Endothelial cell of umbilical vein (primary cell): ENCODE measurements around the gene USP34. TPM values are rescaled to one million over a fixed set of nuclear protein-coding genes. Genes with fewer than 3 reads are reported as not detected.
"Not testable (repeated sequence)": the region's sequence is repeated elsewhere in the genome, so short reads cannot be mapped to it uniquely, and the experiment has no call there.

Experiments
- BruUV-seq: library from RNA; stranded (reverse); fragments of 400-500 nt; replicated peaks from 2 replicates; lab custom pipeline; 2021; lab: Mats Ljungman, UMichigan
- CTCF ChIA-PET: fragments of 300-600, 350-600 bp; sonication (Branson Sonifier 250); formaldehyde crosslinking; loops from one replicate; lab custom pipeline; 2021; ENCODE audit warnings: antibody characterized with exemption, inconsistent platforms; lab: Charles Lee
- POLR2A ChIA-PET: fragments of 300-600, 350-600 bp; sonication (Branson Sonifier 250); formaldehyde crosslinking; loops from one replicate; lab custom pipeline; 2021; ENCODE audit warnings: antibody characterized with exemption, inconsistent platforms; lab: Charles Lee
- DNase-seq: peaks from one replicate; pipeline ENCODE4 v3.0.0-alpha.2; 2011; ENCODE audit warnings: low read depth, low spot score
- FAIRE-seq: peaks from 2 replicates; lab custom pipeline; 2011; peaks lifted over from hg19 to GRCh38; lab: Jason Lieb, UNC
- H2AFZ ChIP-seq: 2 replicates; pipeline ENCODE4 v1.6.0; 2012; ENCODE audit warnings: low read depth, low read length, control low read depth, inconsistent platforms
- H3K27ac ChIP-seq: 2 replicates; pipeline ENCODE4 v1.5.1; 2011; ENCODE audit warnings: low read depth, mild to moderate bottlenecking, control low read depth, low read length, moderate library complexity; ENCODE audit not compliant: insufficient read depth
- H3K27me3 ChIP-seq, 2 experiments: 2 replicates each; pipeline versions ENCODE4 v1.6.0 to v1.6.1; 2011; ENCODE audit warnings: low read length in 2 of 2, mixed read lengths in 1 of 2; ENCODE audit not compliant: control insufficient read depth in 2 of 2, insufficient read depth in 2 of 2
- H3K36me3 ChIP-seq, 2 experiments: 2 replicates in 1 of 2; 3 replicates in 1 of 2; pipeline ENCODE4 v1.5.1; 2011; ENCODE audit warnings: low read length in 2 of 2, mild to moderate bottlenecking in 1 of 2, moderate library complexity in 1 of 2; ENCODE audit not compliant: control insufficient read depth in 2 of 2, insufficient read depth in 2 of 2; ENCODE audit errors: extremely low read depth in 1 of 2
- H3K4me1 ChIP-seq: 3 replicates; pipeline ENCODE4 v1.5.1; 2011; ENCODE audit warnings: mild to moderate bottlenecking, low read length; ENCODE audit not compliant: control insufficient read depth, insufficient read depth; ENCODE audit errors: extremely low read depth
- H3K4me2 ChIP-seq: 2 replicates; pipeline ENCODE4 v1.6.1; 2011; ENCODE audit warnings: low read length, control low read depth, mixed read lengths; ENCODE audit not compliant: insufficient read depth
- H3K4me3 ChIP-seq, 3 experiments: fragments of 200-600 bp in 1 of 3; sonication (generic), shearing (Covaris generic) in 1 of 3; replicated peaks in 1 of 3; 2 replicates each; pipeline ENCODE4 v1.5.1; 2011 to 2016; ENCODE audit warnings: control low read depth in 3 of 3, low read length in 3 of 3, mild to moderate bottlenecking in 2 of 3, inconsistent platforms in 1 of 3, low read depth in 1 of 3, moderate library complexity in 1 of 3; ENCODE audit not compliant: insufficient read depth in 1 of 3
- H3K79me2 ChIP-seq: 2 replicates; pipeline ENCODE4 v1.6.0; 2012; ENCODE audit warnings: low read length, inconsistent platforms; ENCODE audit not compliant: control insufficient read depth, insufficient read depth
- H3K9ac ChIP-seq: replicated peaks from 2 replicates; pipeline ENCODE3; 2011; ENCODE audit warnings: low read length, control low read depth; ENCODE audit not compliant: insufficient read depth; ENCODE audit errors: extremely low read depth
- H3K9me1 ChIP-seq: replicated peaks from 3 replicates; pipeline ENCODE4 v1.6.0; 2011; ENCODE audit warnings: mild to moderate bottlenecking, low read length; ENCODE audit not compliant: control insufficient read depth, insufficient read depth; ENCODE audit errors: extremely low read depth
- H3K9me3 ChIP-seq: replicated peaks from 2 replicates; pipeline ENCODE4 v1.5.1; 2012; ENCODE audit warnings: low read length, inconsistent platforms; ENCODE audit not compliant: control insufficient read depth, insufficient read depth
- H4K20me1 ChIP-seq: replicated peaks from 2 replicates; pipeline ENCODE3; 2011; ENCODE audit warnings: mild to moderate bottlenecking, low read length; ENCODE audit not compliant: control insufficient read depth, insufficient read depth; ENCODE audit errors: extremely low read depth
- CTCF ChIP-seq, 2 donors: IDR thresholded peaks; 1 replicate in 1 of 2; 2 replicates in 1 of 2; pipeline ENCODE4 v1.5.1; 2011; ENCODE audit warnings: low read length in 2 of 2, mild to moderate bottlenecking in 2 of 2, moderate library complexity in 2 of 2, control low read depth in 1 of 2, inconsistent platforms in 1 of 2, low read depth in 1 of 2; ENCODE audit not compliant: insufficient read depth in 1 of 2; ENCODE audit errors: extremely low read depth in 1 of 2
- EZH2 ChIP-seq: IDR thresholded peaks from 2 replicates; pipeline ENCODE4 v1.6.1; 2012; ENCODE audit warnings: borderline replicate concordance, low read depth, mild to moderate bottlenecking, moderate library complexity, low read length, inconsistent platforms; ENCODE audit not compliant: severe bottlenecking
- FOS ChIP-seq: IDR thresholded peaks from 2 replicates; pipeline ENCODE4 v1.6.1; 2011; ENCODE audit warnings: mild to moderate bottlenecking, low read length, moderate library complexity, borderline replicate concordance; ENCODE audit not compliant: insufficient read depth
- GATA2 ChIP-seq: IDR thresholded peaks from 2 replicates; pipeline ENCODE4 v1.7.0; 2011; ENCODE audit warnings: low read depth, mild to moderate bottlenecking, moderate library complexity, mixed read lengths, low read length; ENCODE audit not compliant: insufficient read length, insufficient read depth
- JUN ChIP-seq: IDR thresholded peaks from 2 replicates; pipeline ENCODE4 v1.6.1; 2011; ENCODE audit warnings: borderline replicate concordance, low read depth; ENCODE audit not compliant: insufficient read length, insufficient read depth
- MAX ChIP-seq: IDR thresholded peaks from 2 replicates; pipeline ENCODE4 v1.6.1; 2011; ENCODE audit not compliant: insufficient read depth, insufficient read length
- MYC ChIP-seq: IDR thresholded peaks from one replicate; pipeline ENCODE4 v1.6.1; 2011; ENCODE audit warnings: mild to moderate bottlenecking, low read depth, low read length
- POLR2A ChIP-seq: IDR thresholded peaks from 2 replicates; pipeline ENCODE4 v1.6.1; 2012; ENCODE audit warnings: low read depth, mild to moderate bottlenecking, control low read depth, low read length
- POLR2AphosphoS5 ChIP-seq: IDR thresholded peaks from 2 replicates; pipeline ENCODE4 v1.6.1; 2012; ENCODE audit warnings: low read depth, mild to moderate bottlenecking, control low read depth, low read length, moderate library complexity; ENCODE audit not compliant: insufficient read depth
- dilution Hi-C: fragments of 300-500 bp; cut with MboI; formaldehyde crosslinking; loops from one replicate; pipeline ENCODE4 v1.15.0; 2019; ENCODE audit warnings: low sequenced_read_pairs; ENCODE audit not compliant: extremely low pct_ligation_motif_present
- intact Hi-C: fragments of 100-400 bp; cut with micrococcal nuclease; formaldehyde crosslinking; loops from one replicate; pipeline ENCODE4 v1.10.0; 2022
- polyA plus RNA-seq, 4 experiments: library from polyadenylated mRNA; depleted of rRNA in 3 of 4; stranded (reverse) in 3 of 4; unstranded in 1 of 4; fragments of >200 nt; gene quantifications; 2 replicates each; pipeline versions ENCODE4 v1.2.1 to v1.2.3, GENCODE V29; 2011 to 2012; ENCODE audit warnings: missing spikeins in 1 of 4
- total RNA-seq: library from RNA; stranded (reverse); gene quantifications from 2 replicates; pipeline ENCODE4 v1.2.3, GENCODE V29; 2021

The USP34 gene
- total and polyA plus RNA-seq, 2 donors (not counting 3 experiments of a cell fraction or from before 2014, with no cell fraction given), result 46.3 to 96.9 TPM

- Histone ChIP-seq H3K36me3 (peaks cover 0 to 3% of the 10 kb centered on the region in 2 experiments), H4K20me1 (no peaks in the 10 kb centered on the region), H3K4me1 (no peaks in the 10 kb centered on the region), H3K9me1 (no peaks in the 10 kb centered on the region), H2AFZ (no peak overlapping the region), H3K9me3 (no peaks in the 10 kb centered on the region), H3K9ac (no peak overlapping the region), H3K79me2 (no peaks in the 10 kb centered on the region), H3K27ac (no peak overlapping the region), H3K4me3 (no peak overlapping the region), H3K27me3 (no peaks in the 10 kb centered on the region), H3K4me2 (no peak overlapping the region)
- ChIA-PET CTCF (no interaction called here), POLR2A (no interaction called here)
- no peak for FAIRE-seq
- intact Hi-C loops, result no loop called here
- TF ChIP-seq MAX, result no peak
- dilution Hi-C loops, result no loop called here
- no peak for DNase-seq
- BruUV-seq, result no TSS peak
Observed at GRCh38 chr2:61151436-61151835, 319.5 kb downstream of the USP34 start.

- Histone ChIP-seq H3K9me3 (no peaks in the 10 kb centered on the region), H3K4me2 (no peak overlapping the region), H3K27ac (no peak overlapping the region), H4K20me1 (no peaks in the 10 kb centered on the region), H2AFZ (no peak overlapping the region), H3K4me1 (no peaks in the 10 kb centered on the region), H3K27me3 (no peaks in the 10 kb centered on the region), H3K9me1 (no peaks in the 10 kb centered on the region), H3K79me2 (no peaks in the 10 kb centered on the region), H3K9ac (no peak overlapping the region), H3K36me3 (peaks cover 0 to 3% of the 10 kb centered on the region in 2 experiments), H3K4me3 (no peak overlapping the region)
- FAIRE-seq, result no peak
- no TSS peak for BruUV-seq
- TF ChIP-seq EZH2 (no peak), FOS (no peak), MYC (no peak), POLR2A (no peak), GATA2 (no peak), POLR2AphosphoS5 (no peak), CTCF (IDR thresholded peaks at IDR 0.05; ENCODE audit: extremely low read depth in 1 of 2, insufficient read depth in 1 of 2, low read depth in 1 of 2, low read length in 2 of 2) (no peak), JUN (no peak), MAX (no peak)
- intact Hi-C loops (no loop called here), dilution Hi-C loops (no loop called here)
- DNase-seq, result no peak
- CTCF ChIA-PET, result no interaction called here
- POLR2A ChIA-PET, result no interaction called here
Observed at GRCh38 chr2:61149074-61149473, 321.8 kb downstream of the USP34 start.

GRCh38 chr2:61148091-61148490, 322.8 kb downstream of the USP34 start:
- H3K9me1 ChIP-seq, H4K20me1 ChIP-seq, dilution Hi-C loops, DNase-seq, CTCF ChIA-PET, H2AFZ ChIP-seq, H3K36me3 ChIP-seq, H3K27me3 ChIP-seq, intact Hi-C loops, H3K79me2 ChIP-seq, H3K4me2 ChIP-seq, H3K4me1 ChIP-seq, H3K9me3 ChIP-seq, H3K4me3 ChIP-seq, POLR2A ChIA-PET, BruUV-seq, H3K9ac ChIP-seq, H3K27ac ChIP-seq, FAIRE-seq: not testable (repeated sequence)
